Ecto neural progenitor cell (in vitro differentiated cells): ENCODE results near the gene TSPO2.
A peak's percentile ranks its signal among the peaks of the same experiment; 100 is the strongest.

ENCODE experiments used
- DNase-seq: peaks from one replicate; pipeline ENCODE4 v3.0.0-alpha.2; 2018; ENCODE audit warnings: low spot score

Gene TSPO2

DNA sequence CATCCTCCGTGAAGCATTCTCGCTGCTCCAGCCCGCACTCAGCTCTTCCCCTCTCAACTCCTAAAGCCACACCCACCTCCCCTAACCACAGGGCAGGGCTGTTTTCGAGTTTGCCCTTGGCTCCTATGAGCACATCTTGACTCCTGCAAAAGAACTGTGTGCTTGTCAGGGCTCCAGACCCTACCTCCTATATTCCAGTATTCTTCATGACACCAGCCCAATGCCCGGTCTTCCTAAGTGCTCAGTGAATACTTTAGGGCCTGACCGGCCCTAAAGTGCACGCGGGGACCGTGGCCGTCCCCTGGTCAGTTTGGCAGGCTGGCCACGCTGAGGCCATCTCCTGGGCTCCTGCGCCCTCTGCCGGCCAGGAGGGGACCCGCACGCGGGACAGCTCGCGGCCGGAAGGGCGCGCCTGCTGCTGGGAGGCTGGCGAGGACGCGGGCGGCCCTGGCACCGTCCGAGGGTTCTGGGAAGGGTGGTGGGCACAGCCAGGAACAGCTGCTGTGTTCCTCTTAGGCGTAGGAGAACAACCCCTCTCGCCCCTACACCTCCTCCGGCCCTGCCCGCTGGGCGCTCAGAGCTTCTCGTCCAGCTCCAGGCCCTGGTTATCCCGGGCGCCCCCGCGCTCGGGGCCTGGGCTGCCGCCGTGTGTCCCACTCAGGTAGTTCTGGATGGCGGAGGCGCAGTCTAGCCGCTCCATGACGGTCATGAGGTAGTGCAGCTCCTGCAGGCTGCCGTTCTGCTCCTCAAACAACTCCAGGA lies 14.3 kb upstream of the TSPO2 start:
- DNase-seq = peak; percentile 91

DNA sequence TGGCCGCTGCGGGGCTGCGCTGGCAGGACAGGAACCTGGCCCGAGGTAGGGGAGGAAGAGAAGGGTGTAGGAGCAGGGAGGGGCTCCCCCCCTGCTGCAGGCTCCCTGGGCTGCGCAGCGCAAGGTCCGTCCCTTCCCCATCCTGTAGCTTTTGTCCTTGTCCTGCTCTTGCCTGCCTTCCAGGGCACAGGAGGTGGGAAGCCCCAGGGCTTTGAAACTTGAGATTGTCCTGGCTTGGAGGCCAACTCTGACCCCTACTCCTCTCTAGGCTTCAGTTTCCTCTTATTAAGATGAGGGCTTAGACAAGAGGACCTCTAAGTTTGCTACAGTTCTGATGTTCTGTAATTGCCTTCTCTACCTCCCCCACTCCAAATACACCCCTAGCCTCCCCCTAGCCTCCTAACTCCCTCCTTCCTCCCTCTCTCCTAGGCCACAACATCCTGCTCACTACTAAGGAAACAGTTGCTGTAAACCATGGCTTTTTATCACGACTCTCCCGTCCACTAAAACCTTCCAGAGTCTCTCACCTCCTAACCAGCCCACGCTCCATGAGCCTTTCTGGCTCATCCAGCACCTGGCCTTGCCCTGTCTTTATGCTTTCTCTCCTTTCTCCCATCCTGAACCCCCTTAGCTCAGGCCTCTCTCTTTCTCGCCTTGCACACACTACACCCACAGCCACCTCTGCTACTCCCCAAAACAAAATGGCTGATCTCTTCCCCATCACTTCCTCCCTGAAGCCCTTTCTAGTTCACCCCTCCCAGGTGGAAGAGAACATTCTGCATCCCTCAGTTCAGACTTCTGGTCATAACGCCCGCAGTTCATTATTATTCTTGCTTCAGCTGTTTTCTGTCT lies 13.5 kb upstream of the TSPO2 start:
- no peak for DNase-seq

DNA sequence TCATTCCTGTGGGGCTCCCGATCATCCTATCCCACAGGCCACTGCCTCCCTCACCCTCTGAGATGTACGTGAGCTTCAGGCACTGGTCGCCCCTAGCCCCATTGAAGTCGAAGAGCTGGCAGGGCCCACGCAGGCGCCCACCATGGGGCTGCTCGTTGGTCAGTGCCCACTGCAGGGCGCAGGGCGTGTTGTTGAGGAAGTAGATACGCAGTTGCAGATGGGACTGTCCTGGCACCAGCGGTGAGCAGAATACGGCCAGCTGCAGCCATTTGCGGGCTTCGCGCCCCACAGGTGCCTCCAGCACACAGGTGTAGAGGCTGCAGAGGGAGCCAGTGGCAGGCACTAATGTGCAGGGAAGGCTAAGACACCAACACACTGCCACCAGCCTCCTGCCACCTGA lies 9.4 kb upstream of the TSPO2 start:
- DNase-seq = no peak

DNA sequence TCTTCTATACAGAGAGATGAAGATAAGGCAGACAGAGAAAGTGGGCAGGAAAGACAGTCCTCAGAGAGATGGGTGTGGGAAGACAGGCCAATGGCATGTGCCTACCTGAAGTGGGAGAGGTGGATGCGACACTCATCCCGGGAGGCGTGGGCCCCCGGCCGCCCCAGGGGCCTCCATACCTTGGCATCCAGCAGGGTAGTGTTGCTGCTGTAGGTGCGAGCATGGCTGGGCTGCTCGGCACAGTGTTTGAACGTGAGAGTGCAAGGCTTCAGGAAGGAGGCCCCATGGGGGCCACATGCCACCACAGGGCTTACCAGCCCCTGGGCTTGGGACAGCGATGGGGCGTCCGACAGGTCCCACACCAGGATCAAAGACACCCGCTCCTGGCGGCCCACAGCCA lies 8.5 kb upstream of the TSPO2 start:
- DNase-seq = no peak

DNA sequence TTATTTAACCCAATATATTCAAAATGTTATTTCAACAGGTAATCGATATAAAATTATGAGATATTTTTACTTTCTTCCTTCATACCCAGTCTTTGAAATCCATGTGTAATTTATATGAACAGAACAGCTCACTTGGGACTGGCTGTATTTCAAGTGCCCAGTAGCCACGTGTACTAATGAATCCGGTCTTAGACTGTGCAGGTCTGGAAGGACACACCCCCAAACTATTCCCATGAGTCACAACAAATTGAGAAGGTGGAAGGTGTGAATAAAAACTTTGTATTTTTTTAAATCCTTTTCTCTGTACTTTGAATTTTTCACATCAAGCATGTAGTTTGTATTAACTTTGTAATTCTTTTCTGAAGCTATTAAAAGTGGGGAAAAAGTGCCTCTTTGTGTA lies 6.1 kb upstream of the TSPO2 start:
- DNase-seq = no peak

DNA sequence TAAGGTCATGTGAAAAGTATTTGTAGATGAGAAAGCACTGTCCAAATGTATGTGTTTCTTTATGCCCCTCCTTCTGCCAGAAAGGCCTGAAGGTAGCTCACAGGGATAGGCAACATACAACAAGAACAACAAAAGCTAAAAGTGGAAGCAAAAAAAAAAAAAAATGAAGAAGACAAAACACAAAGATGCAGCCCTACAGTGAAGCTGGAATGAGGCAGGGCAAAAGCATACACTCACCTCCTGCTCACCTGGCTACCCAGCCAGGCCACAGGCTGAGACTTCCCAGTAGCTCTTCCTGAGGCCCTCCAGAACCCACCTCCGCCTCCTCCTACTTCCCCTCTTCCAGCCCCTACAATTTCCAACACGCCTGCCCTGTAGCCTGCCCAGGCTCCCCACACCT lies 5.7 kb upstream of the TSPO2 start:
- no peak for DNase-seq

DNA sequence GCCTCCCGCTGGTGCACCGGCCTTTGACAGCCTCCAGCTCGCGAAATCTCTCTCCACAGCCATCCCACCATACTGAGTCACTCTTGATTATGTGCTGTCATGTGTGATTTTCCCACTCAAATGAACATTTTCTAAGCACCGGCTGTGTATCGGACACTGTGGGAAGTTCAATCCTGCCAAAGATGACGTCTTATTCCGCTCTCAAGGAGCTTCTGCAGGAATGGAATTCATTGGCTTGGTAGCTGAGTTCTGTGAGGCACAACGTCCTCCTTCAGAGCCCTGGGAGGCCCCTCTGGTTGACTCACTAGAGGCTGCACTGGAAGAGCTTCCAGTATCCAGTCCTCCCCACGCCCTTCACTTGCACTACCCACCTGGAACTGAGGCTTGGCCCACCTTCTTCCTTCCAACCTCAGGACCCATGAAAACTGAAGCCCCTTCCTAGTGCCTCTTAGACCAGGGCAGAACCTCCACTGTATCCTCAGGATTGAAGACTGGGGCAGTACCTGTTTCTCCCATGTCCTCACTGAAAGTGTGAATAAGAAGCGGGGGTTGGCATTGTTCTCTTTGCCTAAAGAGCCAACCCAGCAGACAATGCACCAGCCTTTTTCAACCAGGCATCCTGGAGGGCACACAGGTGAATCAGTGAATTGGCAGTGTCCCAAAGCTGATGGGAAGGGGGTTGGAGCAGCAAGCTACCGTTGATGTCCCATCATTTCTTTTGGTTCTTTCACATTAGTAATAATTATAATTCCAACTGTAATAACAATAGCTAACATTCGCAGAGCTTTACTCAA lies 5.0 kb upstream of the TSPO2 start:
- DNase-seq = no peak

DNA sequence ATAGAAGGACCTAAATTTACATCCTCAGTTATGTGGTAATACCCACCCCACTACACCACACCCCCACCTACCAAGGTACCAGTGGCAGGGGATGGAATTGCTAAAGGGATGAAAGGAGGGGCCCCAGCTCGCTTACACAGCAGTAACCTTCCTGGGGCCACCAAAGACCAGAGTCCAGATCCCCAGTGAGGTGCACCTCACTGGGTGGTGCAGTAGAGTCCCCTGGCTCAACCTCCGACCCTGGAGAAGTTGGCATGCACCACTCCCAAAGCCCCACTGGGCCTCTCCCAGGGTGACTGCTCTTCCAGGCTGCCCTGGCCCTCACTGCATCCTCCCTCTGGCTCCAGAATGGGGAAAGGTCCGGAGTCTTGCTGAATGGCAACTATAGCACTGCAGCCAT lies 4.1 kb upstream of the TSPO2 start:
- no peak for DNase-seq

DNA sequence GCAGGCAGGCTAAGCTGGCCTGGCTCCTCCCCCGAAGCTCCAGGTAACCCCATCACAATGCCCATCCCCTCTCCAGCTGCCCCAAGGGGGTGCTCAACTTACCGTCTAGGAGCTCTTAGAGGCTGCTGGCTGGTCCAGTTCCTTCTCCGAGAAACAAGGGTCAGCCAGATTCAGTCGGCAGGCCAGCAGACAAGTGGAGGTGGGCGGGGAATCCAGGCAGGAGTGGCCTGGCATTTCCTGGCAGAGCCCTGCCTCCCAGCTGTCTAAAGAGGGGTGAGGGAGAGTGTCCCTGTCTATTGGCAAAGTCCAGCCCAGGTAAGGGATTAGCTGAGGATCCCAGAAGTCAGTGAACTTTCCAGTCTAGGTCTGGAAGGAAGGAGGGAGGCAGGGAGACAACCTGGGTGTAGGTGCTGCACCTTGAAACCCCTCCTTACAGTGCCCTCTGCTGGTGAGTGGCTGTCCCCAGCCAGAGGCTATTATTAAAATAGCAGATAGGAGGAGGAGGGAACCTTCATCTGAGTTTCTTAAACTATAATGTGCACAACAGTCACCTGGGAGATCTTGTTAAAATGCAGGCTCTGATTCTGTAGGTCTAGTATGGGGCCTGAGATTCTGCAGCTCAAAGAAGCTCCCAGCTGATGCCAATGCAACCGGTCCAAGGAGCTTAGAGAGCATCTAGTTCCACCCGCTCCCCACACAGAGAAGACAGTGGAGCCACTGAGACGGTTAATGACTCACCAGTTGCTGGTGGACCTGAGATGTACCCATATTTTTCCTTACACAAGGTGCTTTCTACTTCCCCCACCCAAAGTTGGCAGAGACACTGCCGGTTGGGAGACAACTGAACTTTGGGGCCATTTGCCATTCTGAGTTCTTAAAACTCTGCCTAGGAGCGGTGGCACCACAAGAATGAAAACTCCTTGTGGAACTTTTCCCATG lies 2.9 kb upstream of the TSPO2 start, which contains the start of gene UNC5CL:
UNC5CL (minus strand) TSS at position 162 of the 939 bp plus-strand sequence. CDS start 4,147 bp downstream, outside the sequence.
- DNase-seq = peak; percentile 60

DNA sequence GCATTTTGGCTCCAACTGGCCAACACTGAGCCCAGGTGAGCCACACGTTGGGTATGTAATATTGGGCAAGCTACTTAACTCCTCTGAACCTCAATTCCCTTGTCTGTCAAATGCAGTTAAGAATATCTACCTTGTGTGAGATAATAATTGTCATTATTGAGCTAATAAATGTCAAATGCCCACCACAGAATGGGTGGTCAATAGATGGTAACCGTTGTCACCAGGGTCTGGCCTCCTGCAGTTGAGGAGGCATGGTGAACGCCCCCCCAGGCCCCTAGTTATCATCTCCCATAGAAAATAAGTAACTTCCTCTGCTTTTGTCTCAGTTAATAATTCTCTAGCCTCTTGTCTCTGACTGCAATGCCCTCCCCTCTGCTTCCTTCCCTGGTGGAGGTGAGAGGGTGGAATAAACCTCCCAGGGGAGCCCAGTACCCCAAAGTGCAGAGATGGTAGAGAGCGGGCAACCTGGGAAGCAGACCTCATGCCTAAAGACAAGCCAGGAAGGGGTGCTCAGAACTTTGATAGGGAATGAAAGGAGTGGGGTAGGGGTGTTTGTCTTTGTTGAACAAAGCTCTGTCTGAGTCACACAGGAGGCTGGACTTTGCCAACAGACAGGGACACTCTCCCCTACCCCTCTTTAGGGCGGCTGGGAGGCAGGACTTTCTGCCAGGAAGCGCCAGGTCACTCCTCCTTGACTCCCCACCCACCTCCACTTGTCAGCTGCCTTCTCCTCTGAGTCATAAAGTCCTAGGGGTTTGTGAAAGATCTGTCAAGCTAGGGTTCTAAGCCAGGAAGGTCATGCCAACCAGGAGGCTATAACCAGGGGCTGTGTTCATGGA lies 1.9 kb upstream of the TSPO2 start:
- DNase-seq = no peak

DNA sequence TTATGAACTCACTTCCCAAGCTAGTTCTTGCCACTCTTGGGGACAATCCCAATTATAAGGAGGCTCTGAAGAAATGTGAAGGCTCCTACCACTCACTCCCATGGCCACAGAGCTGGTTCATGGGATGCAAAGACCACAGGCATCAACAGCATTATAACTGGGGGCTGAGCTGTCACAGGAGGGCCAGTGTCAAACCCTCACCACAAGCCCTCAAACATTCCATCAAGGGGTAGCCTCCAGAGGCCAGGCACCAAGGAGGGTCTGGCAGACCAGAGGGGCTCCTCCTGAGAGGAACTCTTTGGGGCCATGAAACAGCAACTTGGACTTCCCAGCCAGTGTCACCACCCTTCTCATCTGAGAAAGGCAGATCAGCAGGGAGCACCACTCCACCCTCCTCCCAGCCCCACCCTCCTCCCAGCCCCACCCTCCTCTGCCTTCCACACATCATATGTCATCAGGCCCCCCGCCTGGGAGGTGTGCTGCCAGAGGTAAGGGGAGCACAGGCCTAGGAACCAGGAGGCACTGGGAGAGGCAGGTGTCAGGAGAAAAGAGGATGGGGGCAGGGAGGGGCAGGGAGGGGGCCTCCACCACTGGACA lies 1.2 kb upstream of the TSPO2 start:
- no peak for DNase-seq

DNA sequence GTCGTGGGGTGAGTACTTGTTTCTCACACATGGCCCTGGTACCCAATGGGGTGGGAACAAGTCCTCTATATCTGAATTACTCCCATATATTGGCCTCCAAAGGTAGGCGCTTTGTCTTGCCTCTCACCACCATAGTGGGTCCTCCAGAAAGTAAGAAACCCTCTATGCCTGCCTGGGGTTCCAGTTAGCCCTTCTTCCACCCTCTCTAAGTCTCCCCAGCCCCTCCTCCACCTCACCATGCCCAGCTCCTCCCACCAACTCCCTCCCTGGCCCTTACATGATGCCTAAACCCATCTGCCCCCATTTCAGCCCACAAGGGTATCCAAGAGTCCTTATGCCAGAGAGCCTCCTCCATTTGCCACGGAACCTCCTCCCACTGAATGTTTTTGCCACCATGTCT lies 884 bp downstream of the TSPO2 start:
- no peak for DNase-seq

DNA sequence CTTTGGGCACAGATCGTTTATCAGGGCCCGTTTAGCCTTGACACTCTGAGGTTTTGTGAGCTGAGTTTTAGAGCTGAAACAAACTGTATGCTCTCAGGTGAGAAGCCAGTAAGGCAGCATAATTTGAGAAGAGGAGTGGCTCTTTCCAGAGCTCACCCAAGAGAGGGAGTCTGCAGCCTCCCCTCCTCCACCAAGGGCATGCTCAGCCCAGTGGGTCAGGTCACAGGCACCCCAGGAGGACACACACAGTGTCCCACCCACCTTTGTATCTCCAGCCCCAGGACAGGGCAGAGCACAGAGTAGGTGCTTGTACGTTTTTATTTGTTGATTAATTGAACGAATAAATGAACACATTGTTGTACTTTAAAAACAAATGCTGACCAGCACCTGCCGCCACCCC lies 3.4 kb downstream of the TSPO2 start:
- no peak for DNase-seq

DNA sequence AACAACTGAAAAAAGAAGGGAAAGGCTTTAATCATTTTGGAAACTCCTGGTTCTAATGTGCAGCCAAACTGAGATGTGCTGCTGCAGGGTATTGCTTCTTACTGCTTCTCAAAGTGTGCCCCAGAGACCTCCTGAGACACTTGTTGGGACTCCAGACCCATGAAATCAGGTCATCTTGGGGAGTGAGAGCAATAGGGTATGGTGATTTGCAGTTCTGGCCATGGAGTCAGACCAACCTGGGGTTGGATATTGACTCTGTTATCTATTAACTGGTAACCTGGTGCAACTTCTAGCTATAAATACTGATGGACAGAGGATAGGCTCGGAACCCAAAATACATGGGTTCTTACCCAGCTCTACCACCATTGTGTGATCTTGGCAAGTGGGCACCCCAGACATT lies 3.8 kb downstream of the TSPO2 start:
- no peak for DNase-seq

DNA sequence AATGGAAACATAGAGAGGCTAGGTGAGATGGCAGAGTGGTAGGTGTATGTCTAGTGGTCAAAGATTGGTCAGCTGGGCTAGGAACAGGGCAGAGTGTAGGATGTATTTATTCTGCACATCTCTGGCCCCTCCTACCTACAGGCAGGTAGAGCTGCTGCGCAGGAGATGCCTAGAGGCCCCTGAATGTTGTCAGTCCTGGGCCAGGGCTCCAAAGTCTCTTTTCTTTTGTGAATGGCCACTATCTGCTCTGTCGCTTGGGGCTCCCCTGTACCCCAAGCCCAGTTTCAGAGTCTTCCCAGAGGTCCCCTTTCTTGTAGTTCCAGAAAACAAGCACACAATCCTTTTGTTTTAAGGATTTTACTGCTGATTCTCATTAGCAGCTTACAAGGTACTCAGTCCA lies 5.0 kb downstream of the TSPO2 start:
- DNase-seq = no peak

DNA sequence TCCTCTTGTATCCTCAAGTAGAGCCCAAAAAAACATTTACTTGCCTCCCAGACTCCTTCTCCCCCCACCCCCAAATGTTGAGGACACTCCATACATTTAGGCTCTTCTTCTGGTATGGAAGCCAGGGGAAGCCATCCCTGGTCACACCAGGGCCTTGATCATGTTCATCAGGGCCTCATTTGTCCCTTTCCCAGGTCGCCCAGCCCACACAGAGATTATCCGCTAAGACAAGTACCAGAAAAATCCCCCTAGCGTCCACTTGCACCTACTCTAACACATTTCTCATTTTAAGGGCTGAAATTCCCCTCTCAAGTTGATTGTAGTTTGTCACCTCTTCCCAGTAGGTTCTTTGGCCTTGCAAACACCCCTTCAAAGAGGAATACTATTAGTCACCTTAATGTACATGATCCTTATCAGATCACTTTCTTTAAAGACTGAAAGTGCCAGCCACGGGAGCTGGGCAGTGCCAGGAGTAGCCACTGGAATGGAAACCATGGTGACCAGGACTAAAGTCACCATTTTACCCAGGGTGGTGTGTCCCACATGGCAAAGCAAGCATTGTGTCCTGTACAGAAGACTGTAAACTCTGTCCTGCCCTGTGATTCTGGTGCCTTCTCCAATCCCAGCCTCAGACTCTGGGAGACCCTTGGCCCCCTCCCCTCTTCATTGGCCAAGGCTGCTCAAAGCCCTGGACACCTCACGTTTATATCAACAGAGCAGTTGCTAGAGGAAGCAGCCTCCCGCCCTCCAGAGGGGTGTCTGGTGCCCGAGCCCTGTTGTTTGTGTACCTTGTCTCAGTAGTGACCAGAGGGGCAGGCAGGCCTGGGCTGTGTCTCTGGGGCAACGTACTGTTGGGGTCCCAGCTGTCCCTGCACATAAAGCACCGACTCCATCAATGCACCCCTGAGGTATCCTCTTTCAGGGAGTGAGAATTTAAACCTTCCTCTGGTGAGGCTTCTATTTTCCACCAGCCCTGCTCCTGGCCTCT lies 5.8 kb downstream of the TSPO2 start:
- no peak for DNase-seq

DNA sequence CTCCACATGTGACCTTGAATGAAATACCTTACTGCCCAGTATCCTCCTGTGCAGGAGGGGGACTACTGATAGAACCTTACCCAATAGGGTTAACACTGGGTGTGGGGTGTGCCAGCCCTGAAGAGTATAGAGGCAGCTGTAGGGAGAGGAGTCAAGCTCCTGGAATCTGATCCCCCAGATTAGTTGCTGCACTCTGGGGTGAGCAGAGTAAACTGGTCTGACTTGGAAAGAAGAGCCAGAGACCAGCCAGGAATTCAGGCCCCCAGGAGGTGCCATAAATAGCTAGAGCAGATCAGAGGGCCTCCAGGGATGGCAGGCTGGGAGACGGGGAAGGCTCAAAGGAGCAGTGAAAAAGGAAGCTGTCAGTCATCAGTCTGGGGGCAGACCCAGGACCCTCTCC lies 7.3 kb downstream of the TSPO2 start:
- no peak for DNase-seq

DNA sequence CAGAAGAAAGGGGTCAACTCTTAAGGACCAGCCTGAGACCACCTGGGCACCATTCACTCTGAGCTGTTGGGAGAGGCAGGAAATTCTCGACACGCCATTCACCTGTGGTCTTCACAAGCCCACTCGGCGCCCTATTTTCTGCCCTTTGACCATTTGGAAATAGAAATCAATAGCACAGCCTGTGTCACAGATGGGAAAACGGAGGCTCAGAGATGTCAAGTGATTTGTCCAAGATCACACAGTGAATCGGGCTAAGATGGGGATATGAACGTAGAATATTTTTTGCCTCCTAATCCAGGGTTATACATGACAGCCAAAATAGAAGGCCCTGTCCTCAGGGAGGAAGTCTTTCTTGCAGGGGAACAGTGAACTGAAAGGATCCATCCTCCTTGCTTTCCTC lies 7.7 kb downstream of the TSPO2 start:
- DNase-seq = no peak

DNA sequence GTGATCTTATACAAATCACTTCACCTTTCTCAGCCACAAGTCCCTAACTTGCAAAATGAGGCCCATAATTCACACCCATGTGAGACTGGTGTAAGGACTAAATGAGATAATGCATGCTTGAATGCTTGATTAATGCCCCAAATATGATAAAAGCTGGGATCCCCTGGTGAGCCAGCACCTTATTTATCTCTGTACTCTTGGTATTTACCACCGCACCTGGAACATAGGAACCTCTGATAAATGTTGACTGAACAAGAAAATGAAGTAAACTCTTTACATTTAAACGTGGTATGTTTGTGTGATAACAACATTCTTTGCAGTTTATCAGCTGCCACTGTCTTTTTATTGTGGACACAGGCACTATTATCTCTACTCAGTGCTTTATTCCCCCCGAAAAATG lies 8.3 kb downstream of the TSPO2 start:
- no peak for DNase-seq
